Large intestine (tissue), 3 donors: ENCODE data around the gene P2RY6. TPM values are rescaled to one million over a fixed set of nuclear protein-coding genes. Genes with fewer than 3 reads are reported as not detected.

Experiments used
- DNase-seq, 2 donors: peaks; one replicate each; pipeline versions ENCODE4 v3.0.0 to v3.0.0-alpha.2; 2013
- H3K27ac ChIP-seq: one replicate; pipeline ENCODE4 v1.5.1; 2013; ENCODE audit warnings: low read length
- H3K27me3 ChIP-seq: 2 replicates; pipeline ENCODE4 v1.6.1; 2013; ENCODE audit warnings: low read length; ENCODE audit not compliant: control insufficient read depth, insufficient read depth
- H3K36me3 ChIP-seq: 2 replicates; pipeline ENCODE4 v1.6.1; 2013; ENCODE audit warnings: low read length; ENCODE audit not compliant: control insufficient read depth, insufficient read depth
- H3K4me1 ChIP-seq: one replicate; pipeline ENCODE4 v1.6.1; 2013; ENCODE audit warnings: low read length; ENCODE audit not compliant: control insufficient read depth, insufficient read depth
- H3K4me3 ChIP-seq: one replicate; pipeline ENCODE4 v1.5.1; 2013; ENCODE audit warnings: low read length
- H3K9me3 ChIP-seq: one replicate; pipeline ENCODE4 v1.6.1; 2013; ENCODE audit warnings: mild to moderate bottlenecking, low read depth, low read length, moderate library complexity; ENCODE audit not compliant: control insufficient read depth
- WGBS: methylation state at CpG from one replicate; pipeline ENCODE4 v1.1.5; 2013; ENCODE audit warnings: low lambda C conversion rate; ENCODE audit not compliant: insufficient coverage; 5-methylcytosine and 5-hydroxymethylcytosine counted together
- polyA plus RNA-seq: library from polyadenylated mRNA; unstranded; fragments of 120-200 nt; gene quantifications from one replicate; pipeline ENCODE4 v1.2.1, GENCODE V29; 2013

The P2RY6 gene
- polyA plus RNA-seq, 1 donor = 19.9 TPM

GRCh38 chr11:73245461-73245860 is 26.7 kb upstream of the P2RY6 start:
- Histone ChIP-seq H3K27me3 (no peaks in the 10 kb centered on the region), H3K36me3 (no peaks in the 10 kb centered on the region), H3K9me3 (no peaks in the 10 kb centered on the region), H3K27ac (no peak overlapping the region), H3K4me1 (peaks cover 9% of the 10 kb centered on the region), H3K4me3 (no peak overlapping the region)
- WGBS = no CpG with 5 or more reads among the region's 6 CpGs
- no peak for DNase-seq

- no peak for DNase-seq
- Histone ChIP-seq H3K4me1 (peaks cover 9% of the 10 kb centered on the region), H3K9me3 (no peaks in the 10 kb centered on the region), H3K27ac (no peak overlapping the region), H3K36me3 (no peaks in the 10 kb centered on the region), H3K27me3 (no peaks in the 10 kb centered on the region), H3K4me3 (no peak overlapping the region)
- 100% methylated on average over 1 of the region's 2 CpGs for WGBS
Measured at GRCh38 chr11:73246303-73246702, 25.8 kb upstream of the P2RY6 start.

GRCh38 chr11:73248526-73249185 is 23.5 kb upstream of the P2RY6 start:
- Histone ChIP-seq H3K4me3 (no peak overlapping the region), H3K36me3 (no peaks in the 10 kb centered on the region), H3K27ac (no peak overlapping the region), H3K27me3 (no peaks in the 10 kb centered on the region), H3K4me1 (no peaks in the 10 kb centered on the region), H3K9me3 (no peaks in the 10 kb centered on the region)
- DNase-seq = no peak
- WGBS = no CpG with 5 or more reads among the region's 3 CpGs

DNA sequence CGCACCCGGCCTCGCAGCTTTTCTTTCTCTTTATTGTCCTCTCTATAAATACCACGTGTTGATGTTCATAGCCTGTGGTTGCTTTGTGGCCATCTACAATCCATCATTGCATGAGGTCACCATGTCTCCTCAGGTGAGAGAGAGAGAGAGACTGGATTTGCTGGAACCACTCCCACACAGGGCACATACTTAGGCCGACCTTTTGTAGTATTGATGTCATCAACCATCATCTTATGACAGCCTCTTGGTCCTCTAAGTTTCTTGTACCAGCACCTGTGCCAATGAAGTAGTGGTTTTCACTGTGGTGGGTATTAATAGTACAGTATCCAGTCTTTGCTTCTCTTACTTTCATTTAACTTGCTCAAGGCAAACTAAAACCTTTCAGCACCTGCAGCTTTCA is 22.8 kb upstream of the P2RY6 start:
- no peaks in the 10 kb centered on the region for H3K9me3 ChIP-seq
- no CpG with 5 or more reads among the region's 5 CpGs for WGBS
- H3K27ac ChIP-seq = no peak overlapping the region
- H3K4me1 ChIP-seq = no peaks in the 10 kb centered on the region
- no peaks in the 10 kb centered on the region for H3K36me3 ChIP-seq
- no peak for DNase-seq
- H3K27me3 ChIP-seq = no peaks in the 10 kb centered on the region
- no peak overlapping the region for H3K4me3 ChIP-seq

DNA sequence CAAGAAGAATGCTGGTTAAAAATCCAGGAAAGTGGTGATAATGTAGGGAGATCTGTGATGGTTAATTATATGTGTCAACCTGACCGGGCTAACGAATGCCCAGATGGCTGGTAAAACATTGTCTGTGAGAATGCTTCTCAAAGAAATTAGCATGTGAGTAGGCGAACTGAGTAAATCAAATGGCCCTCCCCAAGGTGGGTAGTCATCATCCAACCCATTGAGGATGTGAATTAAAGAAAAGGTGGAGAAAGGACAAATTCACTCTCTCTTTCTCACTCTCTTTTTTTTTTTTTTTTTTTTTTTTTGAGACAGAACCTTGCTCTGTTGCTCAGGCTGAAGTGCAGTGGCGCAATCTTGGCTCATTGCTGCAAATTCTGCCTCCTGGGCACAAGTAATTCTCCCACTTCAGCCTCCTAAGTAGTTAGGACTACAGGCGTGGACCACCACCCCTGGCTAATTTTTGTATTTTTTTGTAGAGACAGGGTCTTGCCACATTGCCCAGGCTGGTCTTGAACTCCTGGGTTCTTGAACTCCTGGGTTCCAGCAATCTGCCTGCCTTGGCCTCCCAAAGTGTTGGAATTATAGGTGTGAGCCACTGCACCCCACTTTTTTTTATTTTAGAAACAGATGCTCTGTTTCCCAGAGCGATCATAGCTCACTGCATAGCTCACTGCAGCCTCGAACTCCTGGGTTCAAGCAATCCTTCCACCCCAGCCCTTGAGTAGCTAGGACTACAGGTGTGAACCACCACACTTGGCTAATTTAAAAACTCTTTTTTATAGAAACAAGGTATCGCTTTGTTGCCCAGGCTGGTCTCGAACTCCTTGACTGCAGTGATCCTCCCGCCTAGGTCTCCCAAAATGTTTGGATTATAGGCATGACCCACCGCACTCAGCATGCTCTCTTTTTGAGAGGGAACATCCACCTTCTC is 22.0 kb upstream of the P2RY6 start:
- 60% methylated on average over 1 of the region's 11 CpGs for WGBS
- no peaks in the 10 kb centered on the region for H3K9me3 ChIP-seq
- no peaks in the 10 kb centered on the region for H3K36me3 ChIP-seq
- no peak overlapping the region for H3K4me3 ChIP-seq
- no peaks in the 10 kb centered on the region for H3K4me1 ChIP-seq
- H3K27ac ChIP-seq = no peak overlapping the region
- DNase-seq = no peak
- H3K27me3 ChIP-seq = no peaks in the 10 kb centered on the region

DNA sequence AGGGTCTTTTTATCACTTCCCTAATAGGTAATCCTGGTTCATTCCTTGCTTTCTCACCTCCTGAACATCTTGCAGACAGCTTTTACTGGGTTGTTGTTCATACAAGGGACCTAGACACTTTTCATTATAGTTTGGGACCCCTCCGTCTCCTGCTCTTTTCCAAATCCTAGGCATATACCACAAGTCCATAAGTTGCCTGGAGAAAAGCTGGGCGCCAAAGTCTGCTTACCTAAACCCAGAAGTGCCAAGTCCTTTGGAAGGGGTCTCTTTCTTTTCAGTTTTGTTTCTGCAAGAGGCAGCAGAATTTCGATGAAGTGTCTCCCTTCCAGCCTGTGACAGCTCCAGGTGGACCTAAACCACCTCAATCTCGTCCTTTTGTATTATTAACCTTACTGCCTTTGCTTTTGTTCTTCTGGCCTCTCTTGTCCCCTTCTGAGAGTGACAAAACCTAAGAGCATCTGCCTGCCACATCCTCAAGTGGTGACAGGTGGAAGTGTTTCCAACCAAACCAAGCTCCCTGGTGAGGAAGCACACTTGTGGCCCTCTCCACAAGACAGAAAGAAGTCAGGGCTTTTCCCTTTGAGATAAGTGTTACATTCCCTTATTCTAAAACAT is 19.5 kb upstream of the P2RY6 start:
- H3K4me1 ChIP-seq = no peaks in the 10 kb centered on the region
- 80% methylated on average over 1 of the region's 4 CpGs for WGBS
- no peaks in the 10 kb centered on the region for H3K27me3 ChIP-seq
- H3K36me3 ChIP-seq = no peaks in the 10 kb centered on the region
- no peak for DNase-seq
- no peaks in the 10 kb centered on the region for H3K9me3 ChIP-seq
- no peak overlapping the region for H3K27ac ChIP-seq
- H3K4me3 ChIP-seq = no peak overlapping the region

DNA sequence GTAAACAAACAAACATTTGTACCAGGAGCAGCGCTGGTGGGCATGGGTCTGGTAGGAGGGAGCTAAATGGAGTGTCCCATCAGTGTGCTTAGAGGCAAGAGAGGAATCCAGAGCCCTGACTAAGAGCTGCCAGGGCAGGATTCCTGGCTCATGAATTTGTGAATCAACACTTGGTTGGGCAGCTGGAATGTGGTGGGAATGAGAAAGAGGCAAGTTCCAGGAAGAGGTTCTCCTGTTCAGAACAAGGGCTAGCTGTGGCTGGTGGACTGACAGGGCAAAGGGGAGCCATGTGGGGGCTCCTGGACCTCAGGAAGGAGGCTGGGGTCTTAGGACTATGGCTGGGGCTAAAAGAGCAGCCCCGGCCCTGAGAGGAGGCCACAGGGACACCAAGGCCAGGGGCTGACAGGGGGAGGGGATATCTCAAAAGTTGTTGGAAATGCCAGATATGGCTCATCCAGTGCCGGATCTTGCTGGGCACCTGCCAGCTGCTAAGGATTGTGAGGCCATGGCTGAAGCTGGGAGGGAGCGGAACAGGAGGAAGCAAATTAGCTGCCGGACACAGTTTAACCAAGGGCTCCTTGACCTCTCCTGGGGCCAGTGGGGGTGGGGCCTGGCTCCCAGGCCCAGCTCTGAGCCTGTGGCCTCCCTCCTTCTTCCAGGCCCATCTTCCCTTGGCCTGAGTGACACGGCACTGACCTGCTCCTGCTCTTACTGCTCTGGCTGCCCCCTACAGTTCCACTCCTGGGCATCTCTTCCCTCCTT is 14.6 kb upstream of the P2RY6 start:
- Histone ChIP-seq H3K9me3 (no peaks in the 10 kb centered on the region), H3K27ac (no peak overlapping the region), H3K4me1 (no peaks in the 10 kb centered on the region), H3K27me3 (no peaks in the 10 kb centered on the region), H3K4me3 (no peak overlapping the region), H3K36me3 (no peaks in the 10 kb centered on the region)
- DNase-seq = no peak
- WGBS = 100% methylated on average over 1 of the region's 6 CpGs

- Histone ChIP-seq H3K36me3 (no peaks in the 10 kb centered on the region), H3K4me3 (no peak overlapping the region), H3K4me1 (no peaks in the 10 kb centered on the region), H3K9me3 (no peaks in the 10 kb centered on the region), H3K27ac (no peak overlapping the region), H3K27me3 (no peaks in the 10 kb centered on the region)
- no peak for DNase-seq
- WGBS = no CpG with 5 or more reads among the region's 7 CpGs
Measured at GRCh38 chr11:73258104-73259035, 13.8 kb upstream of the P2RY6 start.

DNA sequence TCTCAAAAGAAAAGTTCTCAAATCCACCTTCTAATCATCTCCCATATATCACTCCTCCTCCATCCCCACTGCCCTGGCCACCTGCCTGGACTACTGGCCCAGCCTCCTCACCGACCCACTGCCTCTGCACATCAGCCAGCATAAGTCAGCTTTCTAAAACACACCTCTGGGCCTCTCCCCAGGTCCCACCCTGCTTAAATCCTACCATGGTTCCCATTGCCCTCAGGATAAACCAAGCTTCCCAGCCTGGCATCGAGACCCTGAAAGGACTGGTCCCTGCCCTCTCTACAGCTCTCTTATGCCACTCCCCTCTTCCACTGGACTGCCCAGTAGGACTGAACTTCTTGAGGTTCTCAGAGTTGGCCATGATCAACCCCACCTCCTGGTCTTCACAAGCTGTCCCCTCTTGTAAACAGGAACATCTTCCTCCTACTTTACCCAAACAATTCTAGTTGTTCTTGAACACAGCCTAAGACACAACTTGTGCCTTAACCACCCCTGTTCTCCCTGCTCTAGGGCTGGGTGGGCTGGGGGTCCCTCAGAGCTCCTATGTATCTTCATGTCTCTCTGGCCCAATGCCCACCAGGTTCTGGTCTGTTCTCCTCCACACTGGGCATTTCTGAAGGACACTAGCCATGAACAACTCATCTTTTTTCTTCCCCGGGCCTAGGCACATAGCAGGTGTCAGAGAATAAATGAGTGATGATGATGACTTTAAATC is 12.6 kb upstream of the P2RY6 start:
- no peaks in the 10 kb centered on the region for H3K4me1 ChIP-seq
- no CpG with 5 or more reads among the region's 3 CpGs for WGBS
- no peak overlapping the region for H3K4me3 ChIP-seq
- no peak for DNase-seq
- no peaks in the 10 kb centered on the region for H3K27me3 ChIP-seq
- H3K27ac ChIP-seq = no peak overlapping the region
- H3K36me3 ChIP-seq = no peaks in the 10 kb centered on the region
- no peaks in the 10 kb centered on the region for H3K9me3 ChIP-seq
